Activated T-cell treated with anti-CD3 and anti-CD28 coated beads, Interleukin-2, amount 50 U/mL, for 24 hours (primary cell): ENCODE data around the gene HOXC9.

Source experiments
- DNase-seq: peaks from one replicate; pipeline ENCODE4 v3.0.0-alpha.2; 2020
- H3K27ac Mint-ChIP-seq: 2 replicates; pipeline ENCODE4 v1.8.0; 2020; ENCODE audit warnings: mild to moderate bottlenecking, mixed read lengths
- H3K27me3 Mint-ChIP-seq: 2 replicates; pipeline ENCODE4 v1.8.0; 2020; ENCODE audit warnings: mixed read lengths
- H3K36me3 Mint-ChIP-seq: 2 replicates; pipeline ENCODE4 v1.8.0; 2020; ENCODE audit warnings: low read depth, mixed read lengths
- H3K4me1 Mint-ChIP-seq: 2 replicates; pipeline ENCODE4 v1.8.0; 2020; ENCODE audit warnings: low read depth, mixed read lengths
- H3K4me3 Mint-ChIP-seq: 2 replicates; pipeline ENCODE4 v1.8.0; 2020; ENCODE audit warnings: mild to moderate bottlenecking, moderate library complexity, mixed read lengths
- H3K9me3 Mint-ChIP-seq: 2 replicates; pipeline ENCODE4 v1.8.0; 2020; ENCODE audit warnings: mixed read lengths

Gene HOXC9

DNA sequence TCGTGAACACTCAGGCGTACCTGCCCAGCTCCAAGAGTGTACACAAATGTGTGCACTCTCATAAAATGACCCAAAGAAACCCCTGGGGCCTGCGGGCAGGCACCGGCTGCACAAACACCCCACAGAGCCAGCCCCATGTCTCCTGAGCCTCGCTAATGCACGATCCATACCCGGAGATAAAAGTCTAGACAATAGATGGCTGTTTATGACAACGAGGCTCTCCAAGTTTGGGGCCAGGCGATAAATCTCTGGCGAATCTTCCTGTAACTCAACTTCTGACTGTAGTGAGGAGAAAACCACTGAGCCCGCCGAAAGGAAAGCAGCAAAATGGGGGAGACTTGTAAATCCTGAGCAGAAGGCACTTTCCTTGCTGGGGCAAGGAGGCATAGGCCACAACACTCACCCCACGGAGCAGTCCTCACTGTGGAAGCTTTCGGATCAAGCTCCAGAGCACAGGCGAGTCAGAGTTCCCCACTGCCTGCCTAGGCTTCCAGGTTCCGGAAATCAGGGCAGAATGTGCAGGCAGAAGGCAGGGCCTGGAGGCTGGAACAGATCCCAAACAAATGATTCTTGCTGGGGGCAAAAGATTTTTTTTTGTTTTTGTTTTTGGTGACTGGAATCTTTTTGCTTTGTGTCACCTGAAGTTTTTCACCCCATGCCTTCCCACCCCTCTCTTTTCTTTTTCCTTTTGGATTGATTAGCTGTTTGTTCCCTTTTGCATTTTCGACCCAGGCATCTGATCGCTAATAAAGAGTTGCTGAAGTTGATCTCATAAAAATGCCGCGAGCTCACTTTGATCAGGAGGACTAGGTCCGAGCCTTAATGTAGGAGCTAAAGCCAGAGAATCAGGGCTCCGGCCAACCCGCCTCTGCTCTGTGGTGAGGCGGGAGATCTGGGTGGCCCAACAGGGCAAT is 31.5 kb upstream of the HOXC9 start:
- no peak overlapping the region for H3K4me3 Mint-ChIP-seq
- H3K27me3 Mint-ChIP-seq = peaks cover 99% of the 10 kb centered on the region
- DNase-seq = no peak
- no peaks in the 10 kb centered on the region for H3K9me3 Mint-ChIP-seq
- H3K36me3 Mint-ChIP-seq = no peaks in the 10 kb centered on the region
- peaks cover 30% of the 10 kb centered on the region for H3K4me1 Mint-ChIP-seq
- no peak overlapping the region for H3K27ac Mint-ChIP-seq

DNA sequence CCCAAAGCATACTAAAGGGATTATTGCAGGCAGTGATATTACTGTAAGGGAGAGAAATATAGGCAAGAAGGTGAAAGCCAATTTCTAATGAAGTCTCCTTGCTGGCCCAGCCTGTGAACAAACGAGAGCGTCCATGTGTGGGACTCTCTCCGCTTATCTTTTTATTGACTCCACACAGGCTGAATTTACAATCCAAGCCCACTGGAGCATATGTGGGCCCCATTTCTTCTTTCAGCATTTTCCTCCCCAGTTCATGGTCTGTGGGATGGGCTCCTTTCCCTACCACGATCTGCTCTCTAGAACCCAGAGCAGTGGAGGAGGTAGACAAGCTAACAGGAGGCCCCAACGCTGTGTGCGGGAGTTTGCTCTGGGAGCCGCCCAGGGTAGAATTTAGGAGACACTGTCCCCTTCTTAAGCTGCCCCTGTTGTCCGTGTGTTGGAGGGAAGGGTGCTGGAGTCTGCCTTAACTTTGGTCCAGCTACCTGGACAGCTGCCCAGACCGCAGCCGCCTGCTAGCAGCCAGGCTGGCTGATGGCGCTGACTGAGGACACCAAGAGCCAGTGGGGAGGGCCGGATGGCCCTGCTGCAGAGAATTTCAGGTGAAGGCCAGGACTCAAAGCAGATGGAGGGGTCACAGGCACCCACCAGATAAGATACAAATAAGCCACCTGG is 30.2 kb upstream of the HOXC9 start:
- DNase-seq = no peak
- H3K4me1 Mint-ChIP-seq = peaks cover 27% of the 10 kb centered on the region
- no peak overlapping the region for H3K4me3 Mint-ChIP-seq
- H3K9me3 Mint-ChIP-seq = no peaks in the 10 kb centered on the region
- H3K27me3 Mint-ChIP-seq = peaks cover 96% of the 10 kb centered on the region
- no peaks in the 10 kb centered on the region for H3K36me3 Mint-ChIP-seq
- no peak overlapping the region for H3K27ac Mint-ChIP-seq

DNA sequence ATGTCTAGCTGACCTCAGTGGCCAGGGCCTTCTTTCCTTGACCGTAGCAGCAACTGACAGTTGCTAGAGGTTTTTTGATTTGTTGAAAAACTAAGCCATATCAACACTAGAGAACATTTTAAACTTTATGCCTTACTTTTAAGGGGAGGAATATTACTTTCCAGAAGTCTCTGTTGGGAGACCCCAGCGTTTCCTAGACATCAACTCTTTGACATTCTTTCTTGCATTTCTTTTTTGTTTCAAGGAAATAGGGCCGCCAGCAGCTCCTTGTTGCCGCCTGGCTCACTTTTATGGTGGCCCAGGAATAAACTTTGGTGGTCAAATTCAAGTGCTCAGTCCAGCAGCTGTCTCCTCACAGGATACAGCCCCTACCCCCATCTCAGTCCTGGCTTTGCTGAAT is 29.5 kb upstream of the HOXC9 start:
- Mint-ChIP-seq H3K36me3 (no peaks in the 10 kb centered on the region), H3K27ac (no peak overlapping the region), H3K27me3 (peaks cover 94% of the 10 kb centered on the region), H3K9me3 (no peaks in the 10 kb centered on the region), H3K4me1 (peaks cover 29% of the 10 kb centered on the region), H3K4me3 (no peak overlapping the region)
- no peak for DNase-seq

DNA sequence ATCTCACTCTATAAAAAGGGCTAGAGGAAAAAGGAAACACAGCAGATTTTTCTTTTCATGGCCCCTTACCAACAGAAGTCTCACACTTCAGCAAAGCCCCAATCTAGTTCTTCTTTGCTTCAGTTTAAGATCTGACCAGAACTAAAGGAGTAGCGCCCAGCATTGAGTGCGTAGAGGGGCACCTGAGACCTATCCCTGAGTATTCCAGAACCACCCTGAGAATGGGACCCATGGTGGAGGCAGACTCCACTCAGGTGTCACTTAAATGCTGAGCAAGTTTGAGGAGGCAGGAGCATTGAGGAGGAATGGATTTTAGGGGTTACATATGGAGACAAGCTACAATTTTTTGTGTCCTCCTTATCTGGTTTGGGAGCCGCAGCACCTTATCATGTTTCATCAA is 28.8 kb upstream of the HOXC9 start:
- H3K27me3 Mint-ChIP-seq = peaks cover 94% of the 10 kb centered on the region
- H3K36me3 Mint-ChIP-seq = no peaks in the 10 kb centered on the region
- DNase-seq = no peak
- no peak overlapping the region for H3K27ac Mint-ChIP-seq
- H3K9me3 Mint-ChIP-seq = no peaks in the 10 kb centered on the region
- peaks cover 29% of the 10 kb centered on the region for H3K4me1 Mint-ChIP-seq
- H3K4me3 Mint-ChIP-seq = no peak overlapping the region

DNA sequence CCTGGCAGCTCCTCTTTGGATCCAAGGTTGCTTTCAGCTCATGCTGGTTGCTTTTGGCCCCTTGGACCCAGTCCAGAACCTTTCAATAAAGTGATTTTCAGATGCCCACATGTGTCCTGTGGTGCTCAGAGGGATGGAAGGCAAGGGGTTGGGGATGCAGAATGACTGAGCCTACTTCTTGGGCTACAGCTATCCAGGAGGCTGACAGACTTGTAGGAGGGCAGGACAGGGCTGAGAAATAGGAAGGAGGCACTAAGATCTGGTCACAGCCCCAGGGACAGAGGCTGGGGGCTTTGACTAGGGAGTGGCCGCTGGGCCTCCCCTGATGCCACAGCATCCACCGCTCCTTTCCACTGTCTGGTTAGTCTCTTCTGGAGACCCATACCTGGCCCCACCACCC is 28.3 kb upstream of the HOXC9 start:
- Mint-ChIP-seq H3K36me3 (no peaks in the 10 kb centered on the region), H3K4me3 (no peak overlapping the region), H3K27ac (no peak overlapping the region), H3K27me3 (peaks cover 94% of the 10 kb centered on the region), H3K4me1 (peaks cover 23% of the 10 kb centered on the region), H3K9me3 (no peaks in the 10 kb centered on the region)
- DNase-seq = no peak

DNA sequence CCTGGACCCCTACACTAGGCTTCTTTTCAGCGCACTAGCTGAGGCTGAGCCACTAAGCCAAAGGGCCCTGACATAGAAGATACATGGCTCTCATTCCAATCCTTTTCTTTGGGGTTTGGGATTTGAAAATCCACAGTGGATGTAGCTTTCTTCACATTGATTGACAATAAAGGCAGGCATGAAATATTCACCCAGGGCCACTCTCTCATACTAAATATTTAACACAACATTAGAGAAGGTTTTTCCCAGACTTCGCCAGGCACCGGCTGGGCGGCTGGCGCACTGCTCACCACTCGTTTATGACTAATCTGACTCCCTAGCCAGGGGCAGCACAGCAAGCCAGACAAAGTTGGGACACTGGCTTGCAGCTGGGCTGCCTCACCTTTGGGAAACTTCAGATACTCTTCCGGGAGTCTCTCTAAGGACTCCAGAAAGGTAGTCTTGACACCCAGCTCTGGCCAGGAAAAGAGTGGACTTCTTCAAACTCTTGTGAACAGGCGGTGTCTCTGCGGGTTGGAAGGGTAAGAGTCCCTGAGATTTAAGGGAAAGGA is 27.7 kb upstream of the HOXC9 start:
- H3K9me3 Mint-ChIP-seq = no peaks in the 10 kb centered on the region
- H3K4me3 Mint-ChIP-seq = no peak overlapping the region
- no peak for DNase-seq
- peaks cover 94% of the 10 kb centered on the region for H3K27me3 Mint-ChIP-seq
- H3K36me3 Mint-ChIP-seq = no peaks in the 10 kb centered on the region
- no peak overlapping the region for H3K27ac Mint-ChIP-seq
- peaks cover 20% of the 10 kb centered on the region for H3K4me1 Mint-ChIP-seq

DNA sequence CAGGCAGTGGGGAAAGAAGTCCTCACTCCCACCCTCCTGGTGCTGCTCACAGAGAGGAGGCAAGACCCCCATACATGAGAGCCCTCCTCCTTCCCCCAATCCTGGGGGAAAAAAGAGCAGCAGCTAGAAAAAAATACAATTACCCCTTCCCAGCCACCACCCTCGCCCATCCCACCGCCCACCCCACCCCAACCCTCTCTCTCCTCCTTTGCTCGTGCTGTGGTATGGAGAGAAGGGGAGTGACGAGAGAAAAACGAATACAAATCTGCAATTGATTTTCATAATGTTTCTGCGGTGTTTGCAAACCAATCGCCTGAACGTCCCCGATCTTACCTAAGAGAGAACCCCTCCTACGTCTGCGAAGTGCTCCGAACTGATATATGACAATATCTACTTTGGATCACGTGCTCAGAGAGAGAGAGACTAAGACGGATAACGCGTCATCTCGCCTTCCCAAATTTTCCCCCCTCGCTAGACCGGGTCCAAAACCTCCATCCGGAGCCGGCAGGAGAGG is 27.2 kb upstream of the HOXC9 start, which contains the start of gene HOXC11:
Gene HOXC11, plus strand, starts transcription at position 405 of the 514 bp plus-strand sequence. CDS start 116 bp downstream, outside the sequence.
- Mint-ChIP-seq H3K4me3 (peak within 1 kb of the TSS; percentile 41), H3K9me3 (no peaks in the 10 kb centered on the region), H3K27me3 (peaks cover 94% of the 10 kb centered on the region), H3K27ac (peak within 1 kb of the TSS; percentile 78), H3K4me1 (peaks cover 20% of the 10 kb centered on the region), H3K36me3 (no peaks in the 10 kb centered on the region)
- DNase-seq = no peak

DNA sequence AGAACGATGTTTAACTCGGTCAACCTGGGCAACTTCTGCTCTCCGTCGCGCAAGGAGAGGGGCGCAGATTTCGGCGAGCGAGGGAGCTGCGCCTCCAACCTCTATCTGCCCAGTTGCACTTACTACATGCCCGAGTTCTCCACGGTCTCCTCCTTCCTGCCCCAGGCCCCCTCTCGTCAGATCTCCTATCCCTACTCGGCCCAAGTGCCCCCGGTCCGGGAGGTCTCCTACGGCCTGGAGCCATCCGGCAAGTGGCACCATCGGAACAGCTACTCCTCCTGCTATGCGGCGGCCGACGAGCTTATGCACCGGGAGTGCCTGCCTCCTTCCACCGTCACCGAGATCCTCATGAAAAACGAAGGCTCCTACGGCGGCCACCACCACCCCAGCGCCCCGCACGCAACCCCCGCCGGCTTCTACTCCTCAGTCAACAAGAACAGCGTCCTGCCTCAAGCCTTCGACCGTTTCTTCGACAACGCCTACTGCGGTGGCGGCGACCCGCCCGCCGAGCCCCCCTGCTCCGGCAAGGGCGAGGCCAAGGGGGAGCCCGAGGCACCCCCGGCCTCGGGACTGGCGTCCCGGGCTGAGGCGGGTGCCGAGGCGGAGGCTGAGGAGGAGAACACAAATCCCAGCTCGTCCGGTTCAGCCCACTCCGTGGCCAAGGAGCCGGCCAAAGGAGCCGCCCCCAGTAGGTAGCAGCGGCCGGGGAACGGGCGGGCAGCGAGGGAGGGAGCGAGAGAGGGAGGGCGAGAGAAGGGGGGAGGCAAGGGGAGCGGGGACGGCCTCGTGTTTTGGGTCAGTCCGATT is 26.5 kb upstream of the HOXC9 start:
- peaks cover 94% of the 10 kb centered on the region for H3K27me3 Mint-ChIP-seq
- no peaks in the 10 kb centered on the region for H3K9me3 Mint-ChIP-seq
- H3K36me3 Mint-ChIP-seq = no peaks in the 10 kb centered on the region
- DNase-seq = no peak
- H3K27ac Mint-ChIP-seq = peak overlapping the region; percentile 78
- peak overlapping the region; percentile 41 for H3K4me3 Mint-ChIP-seq
- peaks cover 20% of the 10 kb centered on the region for H3K4me1 Mint-ChIP-seq

DNA sequence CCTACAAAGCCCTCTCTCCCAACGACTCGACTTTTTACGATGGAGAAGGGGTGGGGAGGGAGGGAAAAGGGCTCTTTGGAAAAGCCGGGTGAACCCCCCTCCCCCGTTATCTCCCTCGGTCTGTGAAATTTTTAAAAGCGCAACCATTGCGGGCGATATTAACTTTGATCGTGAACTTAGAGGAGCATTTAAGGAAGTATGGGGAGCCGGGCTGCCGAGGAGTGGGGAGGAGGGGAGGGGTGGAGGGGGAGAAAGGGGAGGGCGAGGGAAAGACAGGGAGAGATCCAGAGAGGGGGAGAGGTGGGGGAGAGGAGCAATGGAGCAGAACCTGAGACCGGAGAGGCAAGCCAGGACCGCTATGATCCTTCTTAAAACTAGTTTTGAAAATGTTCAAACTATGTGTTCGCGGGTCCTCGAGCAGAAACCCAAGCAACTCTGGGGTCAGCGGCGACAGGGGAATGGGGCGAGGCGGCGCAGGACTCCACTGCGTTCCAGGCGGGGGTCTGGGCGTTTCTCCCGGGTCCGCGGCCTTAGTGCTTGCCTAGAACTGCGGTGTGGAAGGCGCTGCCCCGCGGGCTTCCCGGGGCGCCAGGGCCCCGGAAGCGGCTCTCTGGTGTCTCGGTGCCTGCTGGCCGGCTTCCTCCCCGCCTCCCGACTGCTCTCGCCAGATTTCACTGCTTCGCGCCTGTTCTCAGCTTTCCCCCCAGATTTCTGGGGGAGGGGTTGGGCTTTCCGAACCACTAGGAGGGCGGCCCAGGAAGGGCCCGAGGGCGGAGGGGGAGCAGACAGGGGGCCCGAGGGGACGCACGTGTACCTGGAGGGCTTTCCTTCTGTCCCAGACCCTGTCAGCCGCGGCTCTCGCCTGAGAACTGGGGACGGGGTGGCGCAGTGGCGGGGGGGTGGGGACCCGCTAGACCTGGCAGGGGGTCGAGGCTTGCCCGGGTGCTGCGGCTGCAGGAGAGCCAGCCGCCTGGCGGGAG is 25.6 kb upstream of the HOXC9 start, which contains the start of gene HOTAIR:
Gene HOTAIR, minus strand, starts transcription at position 871 of the 980 bp plus-strand sequence.
- H3K9me3 Mint-ChIP-seq = no peaks in the 10 kb centered on the region
- H3K27me3 Mint-ChIP-seq = peaks cover 94% of the 10 kb centered on the region
- peaks cover 20% of the 10 kb centered on the region for H3K4me1 Mint-ChIP-seq
- no peaks in the 10 kb centered on the region for H3K36me3 Mint-ChIP-seq
- no peak within 1 kb of the TSS for H3K27ac Mint-ChIP-seq
- H3K4me3 Mint-ChIP-seq = peak within 1 kb of the TSS; percentile 58
- DNase-seq = no peak

DNA sequence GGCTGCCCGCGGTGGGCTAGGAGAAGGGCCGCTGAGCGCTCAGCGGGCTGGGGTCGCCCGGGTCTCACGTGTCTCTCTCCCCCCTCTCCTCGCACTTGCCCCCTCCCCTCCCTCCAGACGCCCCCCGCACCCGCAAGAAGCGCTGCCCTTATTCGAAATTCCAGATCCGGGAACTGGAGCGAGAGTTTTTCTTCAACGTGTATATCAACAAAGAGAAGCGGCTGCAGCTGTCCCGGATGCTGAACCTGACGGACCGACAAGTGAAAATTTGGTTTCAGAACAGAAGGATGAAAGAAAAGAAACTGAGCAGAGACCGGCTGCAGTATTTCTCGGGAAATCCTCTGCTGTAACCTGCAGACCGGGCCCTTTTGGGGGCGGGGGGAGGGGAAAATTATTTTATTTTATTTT is 24.9 kb upstream of the HOXC9 start:
- Mint-ChIP-seq H3K36me3 (no peaks in the 10 kb centered on the region), H3K4me3 (peak overlapping the region; percentile 18), H3K9me3 (no peaks in the 10 kb centered on the region), H3K4me1 (peaks cover 20% of the 10 kb centered on the region), H3K27ac (no peak overlapping the region), H3K27me3 (peaks cover 94% of the 10 kb centered on the region)
- no peak for DNase-seq

DNA sequence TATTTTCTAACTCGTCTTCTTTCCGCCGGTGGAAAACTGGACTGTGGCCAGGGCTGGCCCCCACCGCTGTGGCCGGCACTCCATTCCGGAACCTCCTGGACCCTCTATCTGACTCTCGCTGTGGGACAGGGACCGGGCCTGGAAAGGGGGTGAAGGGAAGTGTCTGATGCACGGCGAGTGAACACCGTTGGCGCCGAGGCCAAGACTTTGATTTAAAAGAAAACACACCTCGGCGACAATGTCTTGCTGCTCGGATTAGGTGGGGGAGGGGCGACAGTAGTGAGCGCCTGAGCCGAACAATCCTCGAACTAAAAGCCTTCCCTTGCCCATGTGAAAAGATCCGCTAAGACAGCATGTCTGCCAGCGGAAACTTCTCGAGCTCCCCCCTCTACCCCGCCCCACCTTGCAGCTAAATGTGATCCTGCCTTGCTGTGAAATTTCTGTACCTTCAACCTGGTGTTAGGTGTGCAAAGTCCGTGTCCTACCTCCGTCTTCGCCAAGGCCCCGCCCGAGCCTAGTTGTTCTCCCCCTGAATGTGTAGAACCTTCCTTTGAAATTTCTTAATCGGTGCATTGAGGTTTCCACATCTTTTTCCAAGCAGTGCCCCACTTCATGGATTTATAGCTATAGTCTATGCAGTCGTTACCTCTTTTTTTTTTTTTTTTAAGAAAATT is 24.3 kb upstream of the HOXC9 start:
- H3K9me3 Mint-ChIP-seq = no peaks in the 10 kb centered on the region
- H3K4me1 Mint-ChIP-seq = peaks cover 20% of the 10 kb centered on the region
- H3K4me3 Mint-ChIP-seq = peak overlapping the region; percentile 58
- H3K27ac Mint-ChIP-seq = no peak overlapping the region
- H3K36me3 Mint-ChIP-seq = no peaks in the 10 kb centered on the region
- DNase-seq = no peak
- H3K27me3 Mint-ChIP-seq = peaks cover 94% of the 10 kb centered on the region

DNA sequence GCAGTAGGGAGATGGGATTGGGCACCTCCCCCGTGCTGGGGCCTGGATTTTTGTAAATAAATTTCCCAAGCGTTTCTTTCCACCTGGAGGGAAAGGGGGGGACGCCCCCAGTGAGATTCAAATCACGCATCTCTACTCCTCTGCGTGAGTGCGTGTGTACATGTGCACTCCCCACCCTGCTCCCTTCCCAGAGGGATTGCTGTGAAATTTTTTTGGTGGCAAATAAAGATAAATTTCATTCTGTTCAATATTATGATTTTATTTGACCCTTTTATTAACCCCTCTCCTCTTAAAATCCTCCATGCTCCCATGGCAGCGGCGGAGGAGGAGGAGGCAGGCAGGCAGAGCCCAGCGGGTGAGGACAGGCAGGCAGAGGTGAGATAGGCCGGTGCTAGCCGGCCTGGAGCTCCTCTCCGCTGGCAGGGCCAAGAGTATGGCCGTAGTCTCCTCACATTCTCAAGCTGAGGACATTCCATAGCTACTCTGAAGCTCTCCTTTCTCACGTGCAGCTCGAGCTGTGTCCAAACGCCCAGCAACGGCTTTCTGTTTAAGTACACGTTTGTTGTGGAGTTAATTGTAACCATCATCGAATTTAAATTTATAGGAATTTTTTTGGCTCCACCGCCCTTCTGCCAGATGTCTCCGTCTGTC is 23.7 kb upstream of the HOXC9 start:
- Mint-ChIP-seq H3K36me3 (no peaks in the 10 kb centered on the region), H3K4me3 (no peak overlapping the region), H3K9me3 (no peaks in the 10 kb centered on the region), H3K27ac (no peak overlapping the region), H3K4me1 (peaks cover 20% of the 10 kb centered on the region), H3K27me3 (peaks cover 94% of the 10 kb centered on the region)
- no peak for DNase-seq
